ENCODE measurements around the gene PHAF1.

Gene PHAF1

DNA sequence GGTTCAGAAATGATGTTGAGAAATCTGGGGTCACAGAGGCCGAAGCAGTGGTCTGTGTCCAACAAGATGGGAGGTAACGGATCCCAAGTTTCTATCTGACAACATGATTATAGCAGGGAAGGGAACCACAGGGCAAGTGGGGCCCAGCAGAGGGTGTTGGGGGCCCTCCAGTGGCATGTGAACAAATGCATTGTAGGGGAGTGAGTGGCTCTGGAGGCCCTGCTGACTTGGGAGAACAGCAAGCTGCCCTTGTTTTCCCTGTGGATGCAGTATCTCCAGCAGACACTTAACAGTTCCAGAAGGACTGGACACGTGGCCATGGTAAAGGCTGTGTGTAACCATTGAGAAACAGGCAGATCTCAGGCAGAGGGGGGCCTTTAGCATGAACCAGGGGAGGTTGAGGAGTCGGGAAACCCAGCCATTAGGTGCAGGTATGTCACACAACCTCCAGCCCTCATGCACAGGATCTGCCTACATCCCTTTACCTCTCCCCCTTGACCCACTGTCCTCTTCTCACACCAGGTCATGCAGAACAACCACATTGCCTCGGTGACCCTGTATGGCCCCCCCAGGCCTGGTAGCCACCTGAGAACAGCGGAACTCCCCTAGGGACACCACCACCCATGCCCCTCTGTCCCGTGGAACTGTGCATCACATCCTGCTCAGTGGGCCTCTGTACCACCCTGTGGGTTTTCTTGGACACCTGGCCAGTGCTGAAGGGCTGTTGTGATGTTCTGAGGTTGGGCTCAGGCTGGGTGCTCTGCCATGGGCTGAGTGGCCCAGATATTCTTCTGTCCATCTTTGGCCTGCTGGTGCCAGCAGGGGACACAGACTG, 37.0 kb downstream of the PHAF1 start:
- DNase-seq, result peak in 3 of 56 donors; percentile 4 to 28 (median 4)

DNA sequence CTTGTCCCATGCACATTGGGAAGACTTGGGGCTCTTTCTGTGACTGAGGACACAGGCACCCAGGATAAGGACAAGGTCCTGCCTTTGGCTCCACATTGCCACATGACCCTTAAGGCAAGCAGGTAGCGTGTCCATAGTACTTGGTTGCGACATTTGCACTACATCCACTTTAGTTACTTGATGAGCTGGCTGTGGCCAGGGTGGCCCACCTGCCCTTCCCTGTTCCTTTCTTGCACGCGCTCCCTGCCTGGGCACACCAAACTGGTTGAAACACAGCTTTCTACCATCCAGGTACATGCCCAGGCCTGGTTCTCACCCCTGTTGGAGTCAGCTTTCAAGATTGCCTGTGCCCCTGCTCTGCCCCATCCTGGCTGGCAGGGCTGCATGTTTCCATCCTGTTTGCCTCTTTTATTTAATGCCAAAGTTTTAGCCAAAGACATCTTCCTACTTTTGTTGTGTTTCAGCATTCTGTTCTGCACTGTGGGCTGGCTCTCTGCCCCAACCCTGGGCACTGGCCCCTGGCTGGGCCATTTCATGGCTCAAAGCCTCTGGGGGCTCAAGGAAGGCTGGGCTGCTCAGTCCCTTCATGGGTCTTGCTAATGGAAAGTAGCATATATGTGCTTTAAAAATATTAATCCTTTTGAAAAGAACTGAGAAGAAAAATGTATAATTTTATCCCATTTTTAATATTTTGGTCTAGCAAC, 37.8 kb downstream of the PHAF1 start:
- DNase-seq, result peak in 1 of 56 donors; percentile 20

DNA sequence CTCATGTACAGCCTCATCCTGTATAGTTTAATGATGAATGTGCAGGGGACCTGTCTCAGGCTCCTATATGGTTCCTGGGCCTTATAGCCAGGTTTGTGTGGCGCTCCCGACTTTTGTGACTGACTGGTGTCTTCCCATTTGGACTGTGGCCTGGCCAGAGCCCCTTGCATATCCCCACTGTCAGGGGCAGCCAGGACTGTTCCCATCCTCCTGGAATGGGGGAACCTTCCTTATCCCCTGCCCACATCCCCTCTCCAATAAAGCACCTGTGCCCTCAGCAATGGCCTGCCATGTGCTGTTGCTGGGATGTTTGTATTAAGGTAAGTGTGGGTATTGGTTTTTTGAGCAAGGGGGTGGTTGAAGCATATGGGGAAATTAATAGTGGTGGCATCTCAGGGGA, 38.5 kb downstream of the PHAF1 start:
- DNase-seq, result no peak

DNA sequence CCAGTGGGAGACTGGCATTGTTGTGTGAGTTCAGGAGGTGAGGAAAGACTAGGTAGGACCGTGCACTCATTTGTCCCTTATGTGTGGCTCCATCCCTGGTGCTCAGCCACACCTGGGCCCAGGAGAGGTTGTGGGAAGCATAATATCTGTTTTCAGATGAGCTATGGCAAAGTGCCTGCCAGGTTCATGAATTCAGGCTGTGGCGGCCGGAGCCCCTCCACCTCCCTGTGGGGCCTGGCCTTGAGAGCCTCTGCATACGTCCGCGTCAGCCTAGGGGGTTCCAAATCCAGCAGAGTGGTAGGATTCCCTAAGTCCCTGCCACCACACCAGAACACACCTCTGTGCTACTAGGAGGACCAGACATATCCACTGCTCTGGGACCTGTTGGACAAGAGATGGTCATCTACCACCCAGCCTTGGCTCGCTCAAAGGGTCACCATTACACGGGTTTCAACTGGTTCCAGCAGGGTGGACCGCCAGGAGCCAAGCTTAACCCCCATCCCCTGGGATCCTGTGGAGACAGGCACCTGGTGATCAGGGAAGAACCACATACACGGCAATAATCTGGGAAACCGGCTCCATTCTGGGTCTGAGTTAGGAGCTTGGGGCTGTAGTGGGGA, 39.0 kb downstream of the PHAF1 start:
- no peak for DNase-seq

DNA sequence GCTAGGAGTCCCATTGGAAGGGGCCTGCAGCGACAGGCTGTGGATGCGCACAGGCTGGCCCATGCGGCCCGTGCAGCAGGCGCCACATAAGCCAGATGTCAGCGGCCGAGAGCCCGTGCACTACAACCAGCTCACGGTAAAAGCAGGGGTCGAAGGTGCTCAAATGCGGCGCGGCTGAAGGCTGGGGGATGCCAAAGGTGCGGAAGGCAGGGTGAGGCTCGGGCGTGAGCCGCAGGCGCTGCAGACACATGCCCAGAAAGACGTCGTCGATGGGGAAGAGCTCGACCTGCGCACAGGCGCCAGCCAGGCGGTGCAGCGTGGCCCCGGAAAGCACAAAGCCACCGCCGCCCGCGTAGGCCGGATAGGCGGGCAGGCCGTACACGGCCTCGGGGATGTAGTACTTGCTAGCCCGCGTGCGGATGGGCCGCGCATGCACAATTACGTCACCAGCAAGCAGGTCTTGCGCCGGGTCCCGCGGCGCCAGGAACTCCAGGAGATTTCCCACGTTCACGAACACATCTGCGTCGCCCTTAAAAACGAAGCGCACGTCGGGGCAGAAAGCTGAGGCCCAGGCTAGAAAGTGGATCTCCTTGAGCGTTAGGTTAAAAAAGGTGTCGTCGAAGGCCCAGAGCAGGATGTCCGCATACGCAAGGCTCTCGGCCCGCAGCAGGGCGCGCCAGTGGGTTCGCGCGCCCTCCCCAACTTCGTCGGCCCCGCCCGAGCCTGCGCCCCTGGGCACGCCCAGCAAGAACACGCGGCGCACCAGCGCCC, 39.7 kb downstream of the PHAF1 start:
- no peak for DNase-seq

DNA sequence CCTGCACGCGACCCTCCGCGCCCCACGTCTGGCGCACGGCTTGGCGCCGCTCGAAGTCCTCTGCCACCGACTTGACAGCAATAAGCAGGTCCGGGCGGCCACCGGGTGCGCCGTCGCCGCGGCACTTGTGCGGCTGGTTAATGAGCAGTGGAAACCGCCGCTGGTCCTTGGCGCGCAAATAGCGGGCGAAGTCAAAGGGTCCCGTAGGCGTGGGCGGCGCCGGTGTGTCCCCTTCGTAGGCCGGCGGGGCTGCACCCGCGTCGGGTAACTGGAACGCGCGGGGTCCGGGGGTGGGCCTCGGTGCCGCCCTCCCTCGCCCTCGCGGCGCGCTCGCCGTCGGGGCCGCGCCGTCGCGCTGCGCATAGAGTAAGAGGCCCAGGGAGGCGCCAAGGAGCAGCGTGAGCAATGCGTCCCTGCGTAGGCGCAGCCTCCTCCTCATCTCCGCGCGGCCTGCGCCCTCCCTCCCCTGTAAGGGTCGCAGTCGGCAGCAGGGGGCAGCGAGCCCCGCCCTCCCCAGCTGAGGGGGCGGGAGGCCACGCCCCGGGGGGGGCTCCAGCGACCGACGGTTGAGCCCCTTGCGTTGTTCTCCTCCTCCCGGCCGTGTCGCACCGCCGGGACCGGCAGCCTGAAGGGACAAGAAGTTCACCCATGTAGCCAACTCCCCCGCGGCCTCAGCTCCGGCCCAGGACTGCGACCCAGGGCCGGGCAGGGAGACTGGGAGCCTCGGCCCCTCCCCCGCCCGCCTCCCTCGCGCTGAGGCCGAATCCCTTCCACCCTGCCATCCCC, 40.5 kb downstream of the PHAF1 start:
- peak in 9 of 56 donors; percentile 27 to 66 (median 55) for DNase-seq

DNA sequence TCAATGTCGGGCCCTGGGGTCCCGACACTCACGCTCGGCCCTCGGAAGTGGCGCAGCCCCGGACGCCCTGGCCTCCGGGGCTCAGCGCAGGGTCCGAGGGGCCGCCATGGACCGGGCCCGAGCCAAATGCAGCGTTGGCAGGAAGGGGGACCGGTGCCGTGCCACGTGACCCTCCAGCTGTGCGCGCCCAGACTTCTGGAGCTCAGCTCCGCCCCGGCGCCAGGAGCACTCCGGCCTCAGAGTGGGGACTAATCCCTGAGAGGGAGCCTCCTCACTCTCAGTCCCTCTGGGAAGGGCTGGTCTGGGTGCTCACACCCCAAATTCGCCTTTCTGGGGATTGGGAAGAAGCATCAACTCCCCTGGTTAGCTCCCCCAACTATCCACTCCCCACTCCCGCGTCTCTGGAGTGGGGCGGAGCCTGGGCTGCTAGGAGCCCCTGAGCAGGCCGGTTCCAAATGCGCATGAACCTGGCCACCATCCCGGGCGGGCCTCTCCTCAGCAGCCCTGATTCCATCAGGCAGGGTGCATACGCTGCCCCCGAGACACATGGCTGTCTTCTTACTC, 41.2 kb downstream of the PHAF1 start, which contains the start of gene B3GNT9:
Gene B3GNT9, minus strand, starts transcription at position 166 of the 564 bp plus-strand sequence. CDS start 513 bp downstream, outside the sequence.
- peak in 39 of 56 donors; percentile 20 to 83 (median 56) for DNase-seq

DNA sequence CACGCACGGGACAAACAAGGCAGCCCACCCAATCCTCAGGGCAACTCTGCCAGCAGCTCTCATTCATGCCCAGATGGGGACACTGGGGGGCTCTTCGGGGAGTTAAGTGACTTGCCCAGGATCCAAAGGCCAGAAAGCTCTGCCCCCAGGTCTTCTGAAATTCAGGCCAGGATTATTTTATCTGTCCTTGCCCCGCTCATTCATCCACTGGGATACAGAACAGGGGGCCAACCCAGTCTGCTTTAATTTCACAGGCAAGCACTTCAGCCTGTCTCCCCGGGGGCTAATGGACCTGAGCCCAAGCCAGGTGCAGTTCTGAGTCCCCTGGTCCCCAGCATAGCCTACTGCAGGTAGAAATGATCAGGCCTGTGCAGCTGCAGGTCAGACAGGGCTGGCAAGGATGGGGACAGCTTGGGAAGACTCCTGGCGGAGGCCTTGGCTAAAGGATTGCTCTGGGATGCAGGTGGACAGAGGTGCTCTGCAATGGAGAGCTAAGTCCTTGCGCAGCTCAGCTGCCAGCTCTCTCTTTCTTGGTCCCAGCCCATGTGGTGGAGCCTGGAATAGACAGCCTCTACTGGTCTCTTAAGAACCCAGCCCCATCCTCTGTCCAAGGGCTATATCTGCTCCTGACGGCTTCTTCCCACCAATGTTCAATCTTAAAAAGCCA, 41.8 kb downstream of the PHAF1 start:
- no peak for DNase-seq

DNA sequence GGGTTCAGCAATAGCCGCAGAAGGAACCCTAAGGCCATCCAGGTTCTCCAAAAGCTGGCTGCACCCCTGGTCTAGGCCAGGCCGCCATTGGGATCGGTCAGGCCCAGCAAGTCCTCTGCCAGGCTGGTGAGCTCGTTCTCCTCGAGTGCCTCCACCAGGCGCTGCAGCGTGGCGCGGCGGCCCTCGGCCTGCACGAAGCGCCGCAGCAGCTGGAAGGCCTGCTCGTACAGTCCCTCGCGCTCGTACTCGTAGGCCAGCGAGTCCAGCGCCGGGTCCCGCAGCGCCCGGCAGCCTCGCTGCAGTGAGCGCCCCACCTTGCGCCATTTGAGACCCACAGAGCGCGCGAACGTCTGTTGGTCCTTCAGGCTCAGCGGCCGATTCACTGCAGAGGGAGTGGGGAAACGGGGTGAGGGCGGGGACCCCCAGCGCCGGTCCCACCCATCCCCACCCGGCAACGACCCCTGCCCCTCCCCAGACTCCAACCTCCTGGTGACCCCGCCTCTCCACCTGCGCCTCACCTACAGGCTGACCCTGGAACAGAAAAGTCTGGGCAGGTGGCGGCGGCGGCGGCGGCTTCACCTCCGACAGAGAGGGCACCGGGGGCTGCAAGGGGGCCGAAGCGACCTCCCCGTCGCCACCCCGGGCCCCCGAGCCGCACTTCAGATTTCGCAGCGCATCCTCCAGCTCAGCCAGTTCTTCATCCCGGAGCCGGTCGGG, 45.0 kb downstream of the PHAF1 start:
- peak in 1 of 56 donors; percentile 4 for DNase-seq

DNA sequence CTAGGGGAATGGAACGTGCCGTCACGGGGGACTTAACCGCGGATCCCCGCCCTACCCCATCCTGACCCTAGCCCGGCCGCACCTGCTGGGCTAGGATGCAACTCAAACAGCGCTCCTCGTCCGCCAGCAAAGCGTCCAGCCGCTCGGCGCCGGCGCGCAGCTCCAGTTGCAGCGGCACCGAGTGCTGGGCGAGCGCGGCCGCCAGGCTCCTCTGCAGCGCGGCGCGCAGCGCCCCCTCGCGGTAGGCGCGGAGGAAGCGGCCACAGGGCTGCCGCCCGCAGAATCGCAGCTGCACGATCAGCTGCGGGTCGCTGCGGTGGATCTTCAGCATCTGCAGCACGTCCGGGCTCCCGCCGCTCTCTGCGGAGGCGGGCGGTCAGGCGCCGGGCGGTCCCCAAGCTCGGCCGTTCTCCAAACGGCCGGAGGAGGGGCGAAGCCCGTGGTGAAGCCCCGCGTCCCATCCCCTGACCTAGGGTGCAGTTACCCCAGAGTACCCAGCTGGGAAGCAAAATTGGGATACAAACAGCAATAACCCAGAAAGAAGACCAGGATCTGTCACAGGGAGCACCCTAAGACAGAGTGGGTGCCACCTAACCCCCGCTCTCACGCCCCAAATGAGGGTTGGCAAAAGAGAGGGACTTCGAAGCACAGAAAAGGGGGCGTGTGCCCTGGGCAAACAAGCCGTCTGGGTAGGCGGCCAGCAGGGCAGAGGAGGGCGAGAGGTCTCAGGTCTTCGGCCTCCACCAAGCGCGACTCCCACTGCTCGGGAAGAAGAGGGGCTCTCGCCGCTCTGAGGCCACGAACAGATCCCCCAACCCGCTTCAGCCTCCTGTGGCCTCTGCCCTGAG, 45.8 kb downstream of the PHAF1 start:
- peak in 45 of 56 donors; percentile 29 to 83 (median 63) for DNase-seq

DNA sequence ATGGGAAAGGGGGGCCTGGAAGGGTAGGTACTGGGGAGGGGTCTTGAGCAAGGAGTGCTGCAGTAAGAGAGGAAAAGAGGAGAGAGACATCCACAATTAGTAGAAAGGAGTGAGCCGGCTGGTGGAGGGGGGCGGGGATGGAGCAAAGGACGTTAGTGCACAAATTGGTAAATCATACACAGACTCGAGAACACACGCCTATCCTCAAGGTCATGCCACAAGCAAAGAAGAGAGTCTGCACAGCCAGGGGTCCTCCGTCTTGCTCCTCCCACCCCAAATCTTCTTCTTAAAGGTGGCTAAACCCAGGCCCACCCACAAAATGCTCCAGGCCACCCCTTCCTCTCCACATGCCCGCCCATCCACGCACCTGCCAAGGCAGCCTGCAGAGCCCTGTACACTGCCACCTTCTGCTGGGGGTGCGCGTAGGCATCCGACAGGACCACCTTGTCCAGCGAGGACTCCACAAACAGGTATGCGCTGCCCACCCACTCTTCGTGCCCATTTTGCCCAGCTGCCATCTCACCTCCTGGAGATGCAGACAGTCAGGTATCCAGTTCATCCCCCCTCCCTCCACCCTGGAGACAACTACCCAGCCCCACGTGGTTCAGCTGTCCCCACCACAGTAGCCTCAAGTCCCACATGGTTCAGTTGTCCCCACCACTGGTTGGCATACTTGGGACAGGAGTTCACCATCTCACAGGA, 46.6 kb downstream of the PHAF1 start:
- DNase-seq, result no peak

DNA sequence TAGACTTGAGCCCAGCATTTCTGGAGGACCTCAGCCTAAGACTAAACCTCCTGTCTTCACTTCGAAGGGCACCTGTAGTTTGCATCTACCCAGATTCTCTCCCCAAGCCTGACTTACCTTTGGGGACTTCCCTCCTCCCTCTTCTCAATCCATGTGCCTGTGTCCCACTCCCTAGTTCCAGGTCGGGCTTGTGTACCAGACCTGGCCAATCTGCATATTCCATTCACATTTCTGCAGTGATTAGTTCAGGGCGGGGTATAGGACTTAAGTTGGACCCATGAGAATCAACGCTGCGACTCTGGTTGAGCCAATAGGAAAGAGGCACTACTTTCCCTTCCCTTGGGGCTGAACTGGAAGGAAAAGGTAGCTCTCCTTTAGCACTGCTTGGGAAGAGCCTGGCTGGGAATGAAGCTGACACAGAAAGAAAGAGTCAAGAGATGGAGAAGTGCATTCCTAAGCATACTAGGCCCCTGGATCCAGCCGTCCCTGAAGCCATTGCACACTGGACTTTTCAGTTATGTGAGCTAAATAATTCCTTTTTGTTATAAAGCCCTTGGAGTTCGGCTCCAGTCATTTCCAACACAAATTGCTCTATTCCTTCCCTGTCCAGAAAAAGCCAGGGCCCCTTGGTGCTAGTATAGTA, 47.5 kb downstream of the PHAF1 start:
- DNase-seq, result no peak

DNA sequence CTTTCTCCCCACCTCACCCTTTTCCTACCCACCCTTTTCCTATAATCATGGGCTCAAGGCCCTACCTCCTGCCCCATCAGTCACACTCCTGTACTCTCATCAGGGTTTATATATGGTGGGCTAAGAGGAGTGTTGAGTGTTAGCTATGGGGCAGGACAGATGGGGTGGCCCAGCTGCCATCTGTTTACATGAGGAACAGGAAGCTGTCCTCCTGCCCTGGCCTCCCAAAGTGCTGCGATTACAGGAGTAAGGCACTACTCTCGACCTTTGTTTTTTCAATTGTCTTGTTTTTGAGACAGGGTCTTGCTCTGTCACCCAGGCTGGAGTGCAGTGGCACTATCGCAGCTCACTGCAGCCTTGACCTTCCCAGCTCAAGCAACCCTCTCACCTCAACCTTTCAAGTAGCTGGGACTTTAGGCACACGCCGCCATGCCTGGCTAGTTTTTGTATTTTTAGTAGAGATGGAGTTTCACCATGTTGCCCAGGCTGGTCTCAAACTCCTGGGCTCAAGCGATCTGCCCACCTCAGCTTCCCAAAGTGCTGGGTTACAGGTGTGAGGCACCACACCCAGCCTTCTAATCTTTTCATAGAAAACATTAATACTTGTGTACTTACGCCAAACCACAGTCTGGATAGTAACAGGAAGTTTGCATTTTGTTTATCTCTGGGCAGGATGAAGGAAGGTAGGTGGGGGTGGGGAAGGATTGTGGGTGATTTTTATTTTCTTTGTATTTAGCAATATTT, 48.3 kb downstream of the PHAF1 start:
- DNase-seq, result no peak

DNA sequence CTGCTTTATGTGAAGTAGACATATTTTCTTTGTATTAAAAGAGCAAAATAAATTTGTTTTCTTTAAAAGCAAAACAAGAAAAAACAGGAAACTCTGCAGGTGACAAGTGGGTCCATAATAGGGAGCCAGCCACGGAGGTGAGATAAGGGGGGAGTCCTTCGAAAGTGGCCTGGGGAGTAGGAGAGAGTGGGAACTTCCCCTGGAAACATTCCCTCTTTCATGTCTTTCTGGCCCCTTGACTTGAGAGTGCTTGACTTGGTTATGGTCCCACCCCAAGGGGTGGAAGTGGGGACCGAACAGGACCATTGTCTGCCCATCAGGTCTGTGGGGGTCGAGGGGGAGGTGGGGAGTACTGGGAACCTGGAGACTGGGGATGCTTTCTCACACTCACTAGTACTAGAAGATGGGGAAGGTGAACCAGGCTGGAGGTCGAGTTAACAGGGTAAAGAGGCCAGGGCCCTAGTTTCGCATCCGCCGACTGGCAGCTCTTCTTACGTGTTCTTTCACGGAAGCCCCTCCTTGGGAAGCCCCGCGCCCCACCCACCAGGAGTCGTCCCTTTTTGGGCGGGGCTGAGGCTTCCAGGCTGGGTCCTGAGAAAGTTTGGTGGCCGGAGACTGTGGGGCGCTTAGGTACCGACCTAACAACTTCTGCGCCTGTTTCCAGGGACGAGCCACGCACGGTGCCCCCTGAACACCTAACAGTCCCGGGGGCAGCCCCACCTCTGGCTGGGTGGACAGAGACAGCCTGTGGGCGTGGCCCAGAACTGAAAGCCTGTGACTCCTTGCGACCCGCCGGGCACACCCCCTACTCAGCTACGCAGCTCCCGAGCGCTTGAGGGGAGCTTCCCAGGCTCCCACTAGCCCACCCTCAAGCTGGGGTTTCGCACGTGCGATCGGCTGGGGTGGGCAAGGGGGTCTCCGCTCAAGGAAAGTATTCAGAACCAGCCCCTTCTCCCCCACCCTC, 49.2 kb downstream of the PHAF1 start:
- peak in 1 of 56 donors; percentile 61 for DNase-seq
